HL-60 (cell line): Measurements from ENCODE around the gene IMPA2.
A peak's percentile ranks its signal among the peaks of the same experiment; 100 is the strongest.

Experiments used
- CTCF ChIP-seq: IDR thresholded peaks from one replicate; pipeline ENCODE4 v1.5.1; 2011; ENCODE audit warnings: low read length, control low read depth, inconsistent platforms; ENCODE audit not compliant: insufficient read depth
- GABPA ChIP-seq: IDR thresholded peaks from 2 replicates; pipeline ENCODE4 v1.6.1; 2012; ENCODE audit warnings: low read depth
- POLR2AphosphoS5 ChIP-seq: IDR thresholded peaks from 2 replicates; pipeline ENCODE4 v1.6.1; 2012; ENCODE audit warnings: low read depth

GRCh38 chr18:11980163-11980493 is 1.2 kb upstream of the IMPA2 start:
- TF ChIP-seq CTCF (no peak), GABPA (0 out of 2 replicates have a peak, but pooled peaks have one; percentile 9), POLR2AphosphoS5 (no peak)
